CD14-positive monocyte (primary cell): ENCODE results near the gene NME8. TPM values are rescaled to one million over a fixed set of nuclear protein-coding genes. Genes with fewer than 3 reads are reported as not detected.

Experiments used
- DNase-seq, 3 donors: peaks; one replicate each; pipeline ENCODE4 v3.0.0-alpha.2; 2011 to 2022
- H2AFZ ChIP-seq: 2 replicates; pipeline ENCODE4 v1.6.0; 2012; ENCODE audit warnings: mild to moderate bottlenecking, low read depth, low read length, inconsistent platforms; ENCODE audit not compliant: insufficient read depth, poor library complexity, severe bottlenecking
- H3K27ac ChIP-seq, 2 donors: 1 replicate in 1 of 2; 2 replicates in 1 of 2; pipeline ENCODE4 v1.5.1; 2012 to 2013; ENCODE audit warnings: low read length in 2 of 2, control low read depth in 1 of 2, inconsistent platforms in 1 of 2, low read depth in 1 of 2, mild to moderate bottlenecking in 1 of 2
- H3K27me3 ChIP-seq, 2 donors: one replicate each; pipeline versions ENCODE4 v1.6.0 to v1.6.1; 2011 to 2013; ENCODE audit warnings: low read length in 2 of 2; ENCODE audit not compliant: control insufficient read depth in 2 of 2, insufficient read depth in 2 of 2
- H3K36me3 ChIP-seq, 2 donors: replicated peaks in 1 of 2; 1 replicate in 1 of 2; 2 replicates in 1 of 2; pipeline versions ENCODE4 v1.5.1 to v1.6.1; 2012 to 2013; ENCODE audit warnings: low read length in 2 of 2, control low read depth in 1 of 2, inconsistent platforms in 1 of 2, mild to moderate bottlenecking in 1 of 2; ENCODE audit not compliant: insufficient read depth in 2 of 2, control insufficient read depth in 1 of 2
- H3K4me1 ChIP-seq, 2 donors: 1 replicate in 1 of 2; 2 replicates in 1 of 2; pipeline versions ENCODE4 v1.5.1 to v1.6.1; 2012 to 2013; ENCODE audit warnings: low read length in 2 of 2, control low read depth in 1 of 2, inconsistent platforms in 1 of 2, mild to moderate bottlenecking in 1 of 2, moderate library complexity in 1 of 2; ENCODE audit not compliant: insufficient read depth in 2 of 2, control insufficient read depth in 1 of 2
- H3K4me2 ChIP-seq: replicated peaks from 2 replicates; pipeline ENCODE3; 2012; ENCODE audit warnings: low read length, moderate library complexity, mild to moderate bottlenecking; ENCODE audit not compliant: poor library complexity, severe bottlenecking; ENCODE audit errors: extremely low read depth
- H3K4me3 ChIP-seq, 3 experiments: fragments of 200-600 bp in 1 of 3; sonication (generic) in 1 of 3; replicated peaks in 1 of 3; 1 replicate in 2 of 3; 2 replicates in 1 of 3; pipeline ENCODE4 v1.5.1; 2011 to 2013; ENCODE audit warnings: low read length in 3 of 3, mild to moderate bottlenecking in 3 of 3, control low read depth in 2 of 3, low read depth in 2 of 3, inconsistent platforms in 1 of 3, moderate library complexity in 1 of 3
- H3K79me2 ChIP-seq: 2 replicates; pipeline ENCODE4 v1.6.0; 2012; ENCODE audit warnings: mild to moderate bottlenecking, control low read depth, inconsistent platforms, low read length, moderate library complexity; ENCODE audit not compliant: insufficient read depth
- H3K9ac ChIP-seq: 2 replicates; pipeline ENCODE4 v1.6.0; 2017; ENCODE audit warnings: low read length, mild to moderate bottlenecking; ENCODE audit not compliant: insufficient read depth, poor library complexity, severe bottlenecking
- H3K9me3 ChIP-seq, 2 donors: replicated peaks in 1 of 2; 1 replicate in 1 of 2; 2 replicates in 1 of 2; pipeline versions ENCODE4 v1.5.1 to v1.6.1; 2012 to 2013; ENCODE audit warnings: low read length in 2 of 2, control low read depth in 1 of 2; ENCODE audit not compliant: control insufficient read depth in 1 of 2, insufficient read depth in 1 of 2
- H4K20me1 ChIP-seq: 2 replicates; pipeline ENCODE4 v1.6.0; 2012; ENCODE audit warnings: mild to moderate bottlenecking, low read length, control low read depth, moderate library complexity; ENCODE audit not compliant: insufficient read depth
- H3K27ac Mint-ChIP-seq, 7 donors: one replicate each; pipeline ENCODE4 v1.8.0; 2020; ENCODE audit warnings: mild to moderate bottlenecking in 7 of 7, mixed read lengths in 7 of 7, moderate library complexity in 6 of 7, inconsistent platforms in 2 of 7
- H3K27me3 Mint-ChIP-seq, 3 donors: one replicate each; pipeline ENCODE4 v1.8.0; 2021 to 2022; ENCODE audit warnings: low read depth in 3 of 3, mild to moderate bottlenecking in 3 of 3, mixed read lengths in 3 of 3, moderate library complexity in 3 of 3, inconsistent platforms in 1 of 3
- H3K36me3 Mint-ChIP-seq, 2 donors: one replicate each; pipeline ENCODE4 v1.8.0; 2020; ENCODE audit warnings: mixed read lengths in 2 of 2, inconsistent platforms in 1 of 2, mild to moderate bottlenecking in 1 of 2
- H3K4me1 Mint-ChIP-seq: one replicate; pipeline ENCODE4 v1.8.0; 2020; ENCODE audit warnings: mild to moderate bottlenecking, mixed read lengths
- H3K4me3 Mint-ChIP-seq, 2 donors: one replicate each; pipeline ENCODE4 v1.8.0; 2020; ENCODE audit warnings: mild to moderate bottlenecking in 2 of 2, mixed read lengths in 2 of 2, moderate library complexity in 1 of 2
- H3K9me3 Mint-ChIP-seq, 7 donors: one replicate each; pipeline ENCODE4 v1.8.0; 2020 to 2022; ENCODE audit warnings: mixed read lengths in 7 of 7, mild to moderate bottlenecking in 6 of 7, moderate library complexity in 6 of 7, inconsistent platforms in 2 of 7
- CTCF ChIP-seq: fragments of 200-600 bp; IDR thresholded peaks from one replicate; pipeline ENCODE4 v1.8.0; 2022; ENCODE audit warnings: antibody characterized with exemption, mild to moderate bottlenecking
- WGBS: methylation state at CpG from one replicate; pipeline ENCODE4 v1.1.5; 2013; ENCODE audit warnings: missing lambda C conversion rate; ENCODE audit not compliant: insufficient coverage; 5-methylcytosine and 5-hydroxymethylcytosine counted together
- intact Hi-C, 2 donors: fragments of 100-400 bp; cut with micrococcal nuclease; formaldehyde crosslinking; loops; one replicate each; pipeline versions ENCODE4 v1.15.0 to v1.15.1; 2023
- polyA plus RNA-seq, 3 donors: library from polyadenylated mRNA; depleted of rRNA in 1 of 3; unstranded in 2 of 3; stranded (reverse) in 1 of 3; fragments of 300-500 nt in 2 of 3; fragments of >200 nt in 1 of 3; fragmentation: Illumina TruSeq in 2 of 3; gene quantifications; 1 replicate in 2 of 3; 2 replicates in 1 of 3; pipeline ENCODE4 v1.2.3, GENCODE V29; 2012 to 2021

The NME8 gene
- polyA plus RNA-seq, 3 donors, result 3.2 to 8.8 (median 4.8) TPM

GRCh38 chr7:37930226-37930948 is 82.0 kb downstream of the NME8 start:
- Mint-ChIP-seq H3K9me3 (peaks cover 6 to 21% (median 10%) of the 10 kb centered on the region in 7 donors), H3K36me3 (peaks cover 1 to 3% of the 10 kb centered on the region in 2 donors), H3K4me3 (no peak overlapping the region), H3K4me1 (no peaks in the 10 kb centered on the region), H3K27me3 (no peaks in the 10 kb centered on the region), H3K27ac (peak overlapping the region in 2 of 7 donors; percentile 18 to 73)
- Histone ChIP-seq H2AFZ (no peak overlapping the region), H3K4me3 (no peak overlapping the region), H3K4me2 (no peak overlapping the region), H3K27ac (no peak overlapping the region), H3K79me2 (peaks cover 4% of the 10 kb centered on the region), H3K27me3 (no peaks in the 10 kb centered on the region), H4K20me1 (no peaks in the 10 kb centered on the region), H3K9ac (no peak overlapping the region), H3K9me3 (peaks cover 4 to 7% of the 10 kb centered on the region in 2 donors), H3K4me1 (peaks cover 6% of the 10 kb centered on the region in 2 donors), H3K36me3 (peaks cover 0 to 1% of the 10 kb centered on the region in 2 donors)
- WGBS, result 100% methylated on average over 2 of the region's 5 CpGs
- no peak for TF ChIP-seq CTCF
- no peak for DNase-seq
- intact Hi-C loops, result no loop called here

- no peak for TF ChIP-seq CTCF
- H3K4me1 Mint-ChIP-seq, result no peaks in the 10 kb centered on the region
- no peak overlapping the region for H3K27ac Mint-ChIP-seq
- no peak overlapping the region for H3K4me3 Mint-ChIP-seq
- Histone ChIP-seq H3K4me2 (no peak overlapping the region), H3K4me1 (peaks cover 2 to 3% of the 10 kb centered on the region in 2 donors), H3K27me3 (no peaks in the 10 kb centered on the region), H3K4me3 (no peak overlapping the region), H4K20me1 (no peaks in the 10 kb centered on the region), H3K79me2 (no peaks in the 10 kb centered on the region), H3K9me3 (peaks cover 2 to 5% of the 10 kb centered on the region in 2 donors), H3K9ac (no peak overlapping the region), H3K27ac (no peak overlapping the region), H2AFZ (no peak overlapping the region), H3K36me3 (no peaks in the 10 kb centered on the region)
- no peak for DNase-seq
- H3K9me3 Mint-ChIP-seq, result peaks cover 4 to 15% (median 10%) of the 10 kb centered on the region in 7 donors
- peaks cover 2 to 3% of the 10 kb centered on the region in 2 donors for H3K36me3 Mint-ChIP-seq
- no CpG with 5 or more reads among the region's 2 CpGs for WGBS
- intact Hi-C loops, result no loop called here
- H3K27me3 Mint-ChIP-seq, result no peaks in the 10 kb centered on the region
These were observed 84.1 kb downstream of the NME8 start for GRCh38 chr7:37932543-37932942.
